Parathyroid adenoma (tissue), 2 donors: ENCODE results near the gene NHLH2.

ENCODE experiments used
- H2AFZ ChIP-seq: fragments of 300-600 bp; sonication (generic); one replicate; pipeline ENCODE4 v1.7.0; 2017; ENCODE audit warnings: antibody characterized with exemption, mild to moderate bottlenecking
- H3K27ac ChIP-seq: fragments of 300-600 bp; sonication (generic); one replicate; pipeline ENCODE4 v1.7.0; 2017
- H3K27me3 ChIP-seq: fragments of 300-600 bp; sonication (generic); one replicate; pipeline ENCODE4 v1.7.0; 2017; ENCODE audit warnings: low read length; ENCODE audit not compliant: control insufficient read depth, insufficient read depth
- H3K36me3 ChIP-seq: fragments of 300-600 bp; sonication (generic); one replicate; pipeline ENCODE4 v1.7.0; 2017; ENCODE audit warnings: low read length; ENCODE audit not compliant: control insufficient read depth, insufficient read depth
- H3K4me1 ChIP-seq: fragments of 300-600 bp; sonication (generic); one replicate; pipeline ENCODE4 v1.7.0; 2017; ENCODE audit warnings: control low read depth
- H3K4me2 ChIP-seq: fragments of 300-600 bp; sonication (generic); one replicate; pipeline ENCODE4 v1.7.0; 2017; ENCODE audit warnings: low read length
- H3K4me3 ChIP-seq: fragments of 300-600 bp; sonication (generic); one replicate; pipeline ENCODE4 v1.7.0; 2017; ENCODE audit warnings: low read depth, low read length
- H3K79me2 ChIP-seq: fragments of 300-600 bp; sonication (generic); one replicate; pipeline ENCODE4 v1.7.0; 2017; ENCODE audit warnings: control low read depth
- H3K9ac ChIP-seq: fragments of 300-600 bp; sonication (generic); one replicate; pipeline ENCODE4 v1.7.0; 2017; ENCODE audit warnings: mild to moderate bottlenecking
- H3K9me3 ChIP-seq: fragments of 300-600 bp; sonication (generic); one replicate; pipeline ENCODE4 v1.7.0; 2017; ENCODE audit warnings: low read length; ENCODE audit not compliant: control insufficient read depth
- CTCF ChIP-seq: fragments of 300-600 bp; sonication (generic); IDR thresholded peaks from one replicate; pipeline ENCODE4 v1.7.0; 2017; ENCODE audit warnings: antibody characterized with exemption, mild to moderate bottlenecking
- donor health status: primary hyperparathyroidism.

The NHLH2 gene

GRCh38 chr1:115810609-115811008 lies 30.3 kb downstream of the NHLH2 start:
- no peak overlapping the region for H3K9ac ChIP-seq
- H3K79me2 ChIP-seq, result no peaks in the 10 kb centered on the region
- no peaks in the 10 kb centered on the region for H3K9me3 ChIP-seq
- no peak overlapping the region for H3K4me3 ChIP-seq
- H2AFZ ChIP-seq, result no peak overlapping the region
- H3K27ac ChIP-seq, result no peak overlapping the region
- H3K36me3 ChIP-seq, result no peaks in the 10 kb centered on the region
- no peak overlapping the region for H3K4me2 ChIP-seq
- no peaks in the 10 kb centered on the region for H3K4me1 ChIP-seq
- no peaks in the 10 kb centered on the region for H3K27me3 ChIP-seq
- TF ChIP-seq CTCF, result no peak

DNA sequence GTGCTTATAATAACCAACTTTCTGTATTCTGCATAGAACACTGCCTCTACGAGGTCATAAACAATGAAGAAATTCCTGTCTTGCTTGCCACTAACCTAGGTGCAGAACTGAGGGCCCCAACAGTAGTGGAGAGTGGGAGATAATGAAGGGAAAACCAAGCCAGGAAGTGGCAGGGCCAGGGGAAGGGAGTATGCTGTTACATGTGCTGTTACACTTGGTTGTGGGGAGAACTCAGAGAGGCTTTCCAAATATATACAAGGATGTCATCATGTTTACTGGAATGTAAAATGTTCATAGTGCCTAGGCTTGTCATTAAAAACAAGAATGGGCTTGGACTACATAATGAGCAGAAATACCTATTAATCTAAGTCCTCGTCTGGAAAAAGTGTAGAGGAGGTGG lies 31.1 kb downstream of the NHLH2 start:
- H3K4me2 ChIP-seq, result no peak overlapping the region
- no peaks in the 10 kb centered on the region for H3K27me3 ChIP-seq
- no peak overlapping the region for H3K9ac ChIP-seq
- H3K4me3 ChIP-seq, result no peak overlapping the region
- H3K79me2 ChIP-seq, result no peaks in the 10 kb centered on the region
- TF ChIP-seq CTCF, result no peak
- no peaks in the 10 kb centered on the region for H3K4me1 ChIP-seq
- H3K27ac ChIP-seq, result no peak overlapping the region
- no peaks in the 10 kb centered on the region for H3K9me3 ChIP-seq
- no peak overlapping the region for H2AFZ ChIP-seq
- no peaks in the 10 kb centered on the region for H3K36me3 ChIP-seq

- Histone ChIP-seq H3K27me3 (no peaks in the 10 kb centered on the region), H3K4me3 (no peak overlapping the region), H3K9ac (no peak overlapping the region), H2AFZ (no peak overlapping the region), H3K36me3 (no peaks in the 10 kb centered on the region), H3K27ac (no peak overlapping the region), H3K9me3 (no peaks in the 10 kb centered on the region), H3K79me2 (no peaks in the 10 kb centered on the region), H3K4me1 (no peaks in the 10 kb centered on the region), H3K4me2 (no peak overlapping the region)
- TF ChIP-seq CTCF, result no peak
These were observed 31.9 kb downstream of the NHLH2 start for GRCh38 chr1:115809076-115809475.

GRCh38 chr1:115807723-115808122 lies 33.2 kb downstream of the NHLH2 start:
- Histone ChIP-seq H2AFZ (no peak overlapping the region), H3K4me2 (no peak overlapping the region), H3K4me1 (no peaks in the 10 kb centered on the region), H3K36me3 (no peaks in the 10 kb centered on the region), H3K9ac (no peak overlapping the region), H3K9me3 (no peaks in the 10 kb centered on the region), H3K79me2 (no peaks in the 10 kb centered on the region), H3K27me3 (no peaks in the 10 kb centered on the region), H3K4me3 (no peak overlapping the region), H3K27ac (no peak overlapping the region)
- peak; percentile 54 for TF ChIP-seq CTCF

- no peaks in the 10 kb centered on the region for H3K9me3 ChIP-seq
- H3K79me2 ChIP-seq, result no peaks in the 10 kb centered on the region
- H3K27ac ChIP-seq, result no peak overlapping the region
- TF ChIP-seq CTCF, result no peak
- H3K4me2 ChIP-seq, result no peak overlapping the region
- H3K36me3 ChIP-seq, result no peaks in the 10 kb centered on the region
- no peaks in the 10 kb centered on the region for H3K4me1 ChIP-seq
- H3K9ac ChIP-seq, result no peak overlapping the region
- no peaks in the 10 kb centered on the region for H3K27me3 ChIP-seq
- H3K4me3 ChIP-seq, result no peak overlapping the region
- H2AFZ ChIP-seq, result no peak overlapping the region
These were observed 35.3 kb downstream of the NHLH2 start for GRCh38 chr1:115805597-115805996.
